Progenitor cell of endocrine pancreas (in vitro differentiated cells): ENCODE results near the gene BRPF1. TPM values are rescaled to one million over a fixed set of nuclear protein-coding genes. Genes with fewer than 3 reads are reported as not detected.

ENCODE experiments used
- DNase-seq: peaks from one replicate; pipeline ENCODE4 v3.0.0; 2021; ENCODE audit warnings: low spot score; ENCODE audit not compliant: unreplicated experiment
- H3K27ac Mint-ChIP-seq: 2 replicates; pipeline ENCODE4 v1.8.0; 2021; ENCODE audit warnings: mild to moderate bottlenecking, moderate library complexity, mixed read lengths
- H3K27me3 Mint-ChIP-seq: 2 replicates; pipeline ENCODE4 v1.8.0; 2021; ENCODE audit warnings: mixed read lengths
- H3K36me3 Mint-ChIP-seq: 2 replicates; pipeline ENCODE4 v1.8.0; 2022; ENCODE audit warnings: mixed read lengths; ENCODE audit not compliant: insufficient read depth
- H3K4me1 Mint-ChIP-seq: 2 replicates; pipeline ENCODE4 v1.8.0; 2021; ENCODE audit warnings: low read depth, mixed read lengths
- H3K4me3 Mint-ChIP-seq: 2 replicates; pipeline ENCODE4 v1.8.0; 2021; ENCODE audit warnings: low read depth, mild to moderate bottlenecking, moderate library complexity, mixed read lengths
- H3K9me3 Mint-ChIP-seq: 2 replicates; pipeline ENCODE4 v1.8.0; 2021; ENCODE audit warnings: low read depth, mixed read lengths
- total RNA-seq: library from RNA; stranded (reverse); gene quantifications from 2 replicates; pipeline ENCODE4 v1.2.1, GENCODE V29; 2021
- TF ChIP-seq, protein P1 (sequence below): fragments of 200-600 bp; sonication (generic); IDR thresholded peaks from one replicate; pipeline ENCODE4 v1.5.0; 2021; ENCODE audit warnings: antibody characterized with exemption, mild to moderate bottlenecking; ENCODE audit not compliant: unreplicated experiment

BRPF1 gene
- total RNA-seq, 1 donor from 2014 or later, result 25.6 TPM

DNA sequence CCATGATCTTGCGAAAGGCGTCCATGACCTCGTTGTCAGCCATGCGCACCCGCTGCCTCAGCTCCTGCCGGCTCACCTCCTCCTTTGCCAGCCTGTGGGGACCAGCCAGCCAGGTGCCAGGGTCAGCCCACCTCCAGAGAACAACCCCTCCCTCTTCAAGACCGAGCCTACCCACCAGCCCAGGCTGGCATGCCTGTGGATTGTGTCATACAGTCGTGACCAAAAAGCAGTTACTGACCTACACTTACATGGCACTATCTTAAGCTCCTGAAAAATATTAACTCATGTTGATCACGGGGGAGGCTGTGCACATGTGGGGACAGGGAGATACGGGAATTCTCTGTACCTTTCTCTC is 48.9 kb downstream of the BRPF1 start:
- Mint-ChIP-seq H3K36me3 (peaks cover 7% of the 10 kb centered on the region), H3K4me3 (no peak overlapping the region), H3K27me3 (no peaks in the 10 kb centered on the region), H3K4me1 (no peaks in the 10 kb centered on the region), H3K27ac (no peak overlapping the region), H3K9me3 (no peaks in the 10 kb centered on the region)
- DNase-seq, result no peak
- TF ChIP-seq, protein P1, sequence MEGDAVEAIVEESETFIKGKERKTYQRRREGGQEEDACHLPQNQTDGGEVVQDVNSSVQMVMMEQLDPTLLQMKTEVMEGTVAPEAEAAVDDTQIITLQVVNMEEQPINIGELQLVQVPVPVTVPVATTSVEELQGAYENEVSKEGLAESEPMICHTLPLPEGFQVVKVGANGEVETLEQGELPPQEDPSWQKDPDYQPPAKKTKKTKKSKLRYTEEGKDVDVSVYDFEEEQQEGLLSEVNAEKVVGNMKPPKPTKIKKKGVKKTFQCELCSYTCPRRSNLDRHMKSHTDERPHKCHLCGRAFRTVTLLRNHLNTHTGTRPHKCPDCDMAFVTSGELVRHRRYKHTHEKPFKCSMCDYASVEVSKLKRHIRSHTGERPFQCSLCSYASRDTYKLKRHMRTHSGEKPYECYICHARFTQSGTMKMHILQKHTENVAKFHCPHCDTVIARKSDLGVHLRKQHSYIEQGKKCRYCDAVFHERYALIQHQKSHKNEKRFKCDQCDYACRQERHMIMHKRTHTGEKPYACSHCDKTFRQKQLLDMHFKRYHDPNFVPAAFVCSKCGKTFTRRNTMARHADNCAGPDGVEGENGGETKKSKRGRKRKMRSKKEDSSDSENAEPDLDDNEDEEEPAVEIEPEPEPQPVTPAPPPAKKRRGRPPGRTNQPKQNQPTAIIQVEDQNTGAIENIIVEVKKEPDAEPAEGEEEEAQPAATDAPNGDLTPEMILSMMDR, result no peak

GRCh38 chr3:9780910-9781309 is 49.4 kb downstream of the BRPF1 start:
- Mint-ChIP-seq H3K9me3 (no peaks in the 10 kb centered on the region), H3K4me1 (no peaks in the 10 kb centered on the region), H3K4me3 (no peak overlapping the region), H3K27ac (no peak overlapping the region), H3K27me3 (no peaks in the 10 kb centered on the region), H3K36me3 (peaks cover 10% of the 10 kb centered on the region)
- TF ChIP-seq, protein P1, result no peak
- DNase-seq, result no peak

DNA sequence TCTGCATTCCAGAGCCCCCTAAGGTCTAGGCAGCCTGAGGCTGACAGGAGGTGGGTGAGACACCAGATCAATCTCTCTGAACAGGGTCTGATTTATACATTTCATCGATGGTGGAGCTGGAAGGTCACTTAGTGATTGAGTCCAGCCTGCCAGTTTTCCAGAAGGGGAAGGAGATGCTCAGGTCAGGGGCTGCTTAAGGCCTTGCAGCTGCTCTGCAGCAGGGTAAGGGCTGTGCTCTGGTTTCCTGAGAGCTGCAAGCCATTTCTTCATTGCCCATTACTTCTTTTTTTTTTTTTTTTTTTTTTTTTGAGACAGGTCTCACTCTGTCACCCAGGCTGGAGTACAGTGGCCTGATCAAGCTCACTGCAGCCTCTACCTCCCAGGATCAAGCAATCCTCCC is 50.0 kb downstream of the BRPF1 start:
- DNase-seq, result no peak
- H3K4me1 Mint-ChIP-seq, result no peaks in the 10 kb centered on the region
- no peak overlapping the region for H3K4me3 Mint-ChIP-seq
- H3K9me3 Mint-ChIP-seq, result no peaks in the 10 kb centered on the region
- no peaks in the 10 kb centered on the region for H3K27me3 Mint-ChIP-seq
- no peak overlapping the region for H3K27ac Mint-ChIP-seq
- H3K36me3 Mint-ChIP-seq, result peaks cover 13% of the 10 kb centered on the region
- TF ChIP-seq, protein P1, result no peak

DNA sequence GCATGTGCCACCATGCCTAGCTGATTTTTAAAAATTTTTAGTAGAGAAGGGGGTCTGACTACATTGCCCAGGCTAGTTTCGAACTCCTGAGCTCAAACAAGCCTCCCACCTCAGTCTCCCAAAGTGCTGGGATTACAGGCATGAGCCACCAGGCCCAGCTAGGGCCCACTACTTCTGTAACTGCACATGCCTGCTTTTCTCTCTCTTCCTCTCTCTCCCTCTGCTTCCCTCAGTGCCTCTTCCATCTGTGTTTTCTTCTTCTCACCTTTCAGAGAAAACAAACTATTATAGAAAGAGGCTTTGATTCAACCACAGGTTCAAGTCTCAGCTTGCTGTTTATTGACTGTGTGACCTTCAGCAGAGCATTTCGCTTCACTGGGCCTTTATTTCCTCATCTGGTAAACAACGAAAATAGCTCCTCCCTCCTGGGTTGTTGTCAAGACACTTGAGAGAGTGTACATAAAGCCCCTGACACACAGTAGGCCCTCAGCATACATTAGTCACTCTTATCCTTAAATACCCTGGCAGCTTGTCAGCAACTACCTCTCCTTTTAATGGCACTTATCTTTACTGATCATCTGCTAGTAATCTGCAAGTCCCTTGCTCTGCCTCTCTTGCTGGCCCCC is 50.6 kb downstream of the BRPF1 start:
- Mint-ChIP-seq H3K4me3 (no peak overlapping the region), H3K36me3 (peaks cover 17% of the 10 kb centered on the region), H3K9me3 (no peaks in the 10 kb centered on the region), H3K27ac (no peak overlapping the region), H3K27me3 (no peaks in the 10 kb centered on the region), H3K4me1 (no peaks in the 10 kb centered on the region)
- TF ChIP-seq, protein P1, result no peak
- no peak for DNase-seq

GRCh38 chr3:9782770-9783169 is 51.2 kb downstream of the BRPF1 start:
- no peak for DNase-seq
- Mint-ChIP-seq H3K27ac (no peak overlapping the region), H3K9me3 (no peaks in the 10 kb centered on the region), H3K4me3 (no peak overlapping the region), H3K4me1 (no peaks in the 10 kb centered on the region), H3K36me3 (peaks cover 23% of the 10 kb centered on the region), H3K27me3 (no peaks in the 10 kb centered on the region)
- TF ChIP-seq, protein P1, result no peak
